Skeletal muscle satellite cell (primary cell): ENCODE measurements around the gene USP1. TPM values are rescaled to one million over a fixed set of nuclear protein-coding genes. Genes with fewer than 3 reads are reported as not detected.

Source experiments
- H3K27me3 ChIP-seq: 2 replicates; pipeline ENCODE4 v1.7.0; 2013; ENCODE audit warnings: low read length; ENCODE audit not compliant: control insufficient read depth, insufficient read depth
- H3K36me3 ChIP-seq: 2 replicates; pipeline ENCODE4 v1.7.0; 2013; ENCODE audit warnings: mild to moderate bottlenecking, control low read depth, low read length; ENCODE audit not compliant: insufficient read depth
- H3K4me1 ChIP-seq: 2 replicates; pipeline ENCODE4 v1.7.0; 2013; ENCODE audit warnings: low read length; ENCODE audit not compliant: control insufficient read depth, insufficient read depth
- H3K4me2 ChIP-seq: 2 replicates; pipeline ENCODE4 v1.7.0; 2013; ENCODE audit warnings: mild to moderate bottlenecking, low read length
- H3K4me3 ChIP-seq: 2 replicates; pipeline ENCODE4 v1.7.0; 2013; ENCODE audit warnings: low read length
- H3K9ac ChIP-seq: 2 replicates; pipeline ENCODE4 v1.7.0; 2013; ENCODE audit warnings: mild to moderate bottlenecking, low read depth, low read length, moderate library complexity
- H3K9me3 ChIP-seq: replicated peaks from 2 replicates; pipeline ENCODE4 v1.7.0; 2013; ENCODE audit warnings: mild to moderate bottlenecking, control low read depth, low read length
- total RNA-seq: library from RNA; depleted of rRNA; stranded (reverse); fragments of >200 nt; gene quantifications from 2 replicates; pipeline ENCODE4 v1.2.3, GENCODE V29; 2012; rRNA removed

USP1 gene
- 19.7 and 20.8 TPM in 2 replicates for total RNA-seq

- Histone ChIP-seq H3K4me1 (peaks cover 14% of the 10 kb centered on the region), H3K4me2 (peak within 1 kb of the TSS; percentile 94), H3K9ac (peak within 1 kb of the TSS; percentile 99), H3K9me3 (no peaks in the 10 kb centered on the region), H3K36me3 (peaks cover 2% of the 10 kb centered on the region), H3K27me3 (no peaks in the 10 kb centered on the region), H3K4me3 (peak within 1 kb of the TSS; percentile 90)
Measured at GRCh38 chr1:62436466-62437272, at the start of gene USP1. USP1 (plus strand) TSS chr1:62437049; CDS start chr1:62439868, 2,819 bp downstream.

DNA sequence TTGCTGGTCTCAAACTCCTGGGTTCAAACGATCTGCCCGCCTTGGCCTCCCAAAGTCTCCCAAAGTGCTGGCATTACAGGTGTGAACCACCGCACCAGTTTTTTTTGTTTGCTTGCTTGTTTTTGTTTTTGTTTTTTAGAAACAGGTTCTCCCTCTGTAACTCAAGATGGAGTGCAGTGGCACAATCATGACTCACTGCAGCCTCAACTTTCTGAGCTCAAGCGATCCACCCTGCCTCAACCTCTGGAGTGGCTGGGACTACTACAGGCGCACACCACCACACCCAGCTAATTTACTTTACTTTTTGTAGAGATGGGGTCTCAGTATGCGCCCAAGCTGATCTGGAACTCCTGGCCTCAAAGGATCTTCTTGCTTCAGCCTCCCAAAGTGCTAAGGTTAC, 47.3 kb upstream of the USP1 start:
- Histone ChIP-seq H3K4me1 (peaks cover 5% of the 10 kb centered on the region), H3K9me3 (no peaks in the 10 kb centered on the region), H3K36me3 (no peaks in the 10 kb centered on the region), H3K27me3 (peaks cover 9% of the 10 kb centered on the region), H3K9ac (no peak overlapping the region), H3K4me3 (no peak overlapping the region), H3K4me2 (no peak overlapping the region)

GRCh38 chr1:62390071-62390470, 46.8 kb upstream of the USP1 start:
- Histone ChIP-seq H3K9ac (no peak overlapping the region), H3K9me3 (no peaks in the 10 kb centered on the region), H3K36me3 (no peaks in the 10 kb centered on the region), H3K4me1 (peaks cover 1% of the 10 kb centered on the region), H3K27me3 (peaks cover 9% of the 10 kb centered on the region), H3K4me2 (no peak overlapping the region), H3K4me3 (no peak overlapping the region)

- Histone ChIP-seq H3K4me3 (no peak overlapping the region), H3K9me3 (no peaks in the 10 kb centered on the region), H3K4me1 (no peaks in the 10 kb centered on the region), H3K9ac (no peak overlapping the region), H3K4me2 (no peak overlapping the region), H3K36me3 (no peaks in the 10 kb centered on the region), H3K27me3 (peaks cover 12% of the 10 kb centered on the region)
Measured at GRCh38 chr1:62391369-62391971, 45.4 kb upstream of the USP1 start.

DNA sequence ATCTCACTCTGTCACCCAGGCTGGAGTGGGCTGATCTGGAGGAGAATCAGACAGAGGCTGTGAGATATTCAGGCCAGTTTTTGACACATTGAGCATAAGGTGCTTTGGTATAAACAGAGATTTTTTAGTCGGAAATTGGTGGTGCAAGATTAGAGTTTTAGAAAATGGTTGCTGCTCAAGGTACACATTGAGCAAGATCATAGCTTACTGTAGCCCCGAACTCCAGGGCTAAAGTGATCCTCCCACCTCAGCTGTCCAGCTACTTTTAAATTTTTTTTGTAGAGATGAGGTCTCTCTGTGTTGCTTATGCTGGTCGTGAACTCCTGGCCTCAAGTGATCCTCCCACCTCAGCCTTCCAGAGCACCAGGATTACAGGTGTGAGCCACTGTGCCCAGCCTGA, 43.9 kb upstream of the USP1 start:
- Histone ChIP-seq H3K27me3 (peaks cover 12% of the 10 kb centered on the region), H3K9me3 (no peaks in the 10 kb centered on the region), H3K4me2 (no peak overlapping the region), H3K4me3 (no peak overlapping the region), H3K9ac (no peak overlapping the region), H3K4me1 (no peaks in the 10 kb centered on the region), H3K36me3 (no peaks in the 10 kb centered on the region)

- no peak overlapping the region for H3K9ac ChIP-seq
- peaks cover 2% of the 10 kb centered on the region for H3K4me1 ChIP-seq
- no peaks in the 10 kb centered on the region for H3K9me3 ChIP-seq
Measured at GRCh38 chr1:62394646-62395045, 42.2 kb upstream of the USP1 start.

DNA sequence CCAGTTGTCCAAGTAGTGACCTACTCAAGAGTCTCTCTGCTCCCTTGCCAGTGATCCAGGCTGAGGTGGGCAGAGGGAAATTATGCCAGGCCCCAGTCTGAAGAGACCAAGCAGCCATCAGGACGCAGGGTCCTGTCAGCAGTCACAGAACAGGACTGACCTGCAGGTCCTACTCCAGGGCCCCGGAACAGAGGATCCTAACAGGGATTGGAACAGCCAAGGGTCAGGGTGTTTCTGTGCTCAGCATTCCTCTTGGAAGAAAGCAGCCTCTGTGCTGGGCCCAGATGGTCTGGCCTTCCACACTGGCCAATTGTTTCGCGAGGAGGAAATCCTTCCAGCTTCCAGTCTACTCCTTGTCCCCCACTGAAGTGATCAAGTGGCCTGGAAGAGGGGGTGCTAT, 41.6 kb upstream of the USP1 start:
- Histone ChIP-seq H3K36me3 (no peaks in the 10 kb centered on the region), H3K9me3 (no peaks in the 10 kb centered on the region), H3K4me1 (peaks cover 2% of the 10 kb centered on the region), H3K4me2 (no peak overlapping the region), H3K4me3 (no peak overlapping the region), H3K9ac (no peak overlapping the region), H3K27me3 (peaks cover 12% of the 10 kb centered on the region)

More at GRCh38 chr1:62394646-62395045, 42.2 kb upstream of the USP1 start:
- no peak overlapping the region for H3K4me2 ChIP-seq
- no peaks in the 10 kb centered on the region for H3K36me3 ChIP-seq
- H3K27me3 ChIP-seq: peaks cover 12% of the 10 kb centered on the region
- no peak overlapping the region for H3K4me3 ChIP-seq

DNA sequence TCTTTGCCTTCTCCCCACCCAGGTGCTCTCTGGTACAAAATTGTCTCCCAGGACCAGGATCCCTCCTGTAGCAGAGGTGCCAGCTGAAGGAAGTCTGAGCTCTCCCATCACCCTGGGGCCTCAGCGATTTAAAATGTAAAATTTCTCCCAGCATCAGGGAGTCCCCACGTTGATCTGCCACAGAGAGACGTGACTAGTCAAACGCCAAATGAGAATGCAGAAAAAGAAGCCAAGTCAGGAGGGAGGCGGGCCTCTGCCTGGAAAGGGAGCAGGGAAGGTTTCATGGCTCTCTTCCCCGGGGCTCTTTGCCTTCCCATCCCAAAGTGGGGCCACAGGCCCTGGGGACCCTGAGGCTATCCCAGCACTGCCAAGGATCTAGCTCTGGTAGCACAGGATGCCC, 40.0 kb upstream of the USP1 start:
- peaks cover 2% of the 10 kb centered on the region for H3K4me1 ChIP-seq
- no peaks in the 10 kb centered on the region for H3K36me3 ChIP-seq
- no peak overlapping the region for H3K4me3 ChIP-seq
- H3K4me2 ChIP-seq: no peak overlapping the region
- peaks cover 6% of the 10 kb centered on the region for H3K27me3 ChIP-seq
- H3K9me3 ChIP-seq: no peaks in the 10 kb centered on the region
- no peak overlapping the region for H3K9ac ChIP-seq

- H3K36me3 ChIP-seq: no peaks in the 10 kb centered on the region
- H3K27me3 ChIP-seq: peaks cover 3% of the 10 kb centered on the region
- no peaks in the 10 kb centered on the region for H3K9me3 ChIP-seq
- H3K9ac ChIP-seq: no peak overlapping the region
- H3K4me1 ChIP-seq: peaks cover 2% of the 10 kb centered on the region
- H3K4me2 ChIP-seq: no peak overlapping the region
- no peak overlapping the region for H3K4me3 ChIP-seq
Measured at GRCh38 chr1:62397301-62397700, 39.5 kb upstream of the USP1 start.

- Histone ChIP-seq H3K4me1 (peaks cover 2% of the 10 kb centered on the region), H3K36me3 (no peaks in the 10 kb centered on the region), H3K9ac (no peak overlapping the region), H3K9me3 (no peaks in the 10 kb centered on the region), H3K27me3 (peaks cover 3% of the 10 kb centered on the region), H3K4me3 (no peak overlapping the region), H3K4me2 (no peak overlapping the region)
Measured at GRCh38 chr1:62398377-62398776, 38.5 kb upstream of the USP1 start.

DNA sequence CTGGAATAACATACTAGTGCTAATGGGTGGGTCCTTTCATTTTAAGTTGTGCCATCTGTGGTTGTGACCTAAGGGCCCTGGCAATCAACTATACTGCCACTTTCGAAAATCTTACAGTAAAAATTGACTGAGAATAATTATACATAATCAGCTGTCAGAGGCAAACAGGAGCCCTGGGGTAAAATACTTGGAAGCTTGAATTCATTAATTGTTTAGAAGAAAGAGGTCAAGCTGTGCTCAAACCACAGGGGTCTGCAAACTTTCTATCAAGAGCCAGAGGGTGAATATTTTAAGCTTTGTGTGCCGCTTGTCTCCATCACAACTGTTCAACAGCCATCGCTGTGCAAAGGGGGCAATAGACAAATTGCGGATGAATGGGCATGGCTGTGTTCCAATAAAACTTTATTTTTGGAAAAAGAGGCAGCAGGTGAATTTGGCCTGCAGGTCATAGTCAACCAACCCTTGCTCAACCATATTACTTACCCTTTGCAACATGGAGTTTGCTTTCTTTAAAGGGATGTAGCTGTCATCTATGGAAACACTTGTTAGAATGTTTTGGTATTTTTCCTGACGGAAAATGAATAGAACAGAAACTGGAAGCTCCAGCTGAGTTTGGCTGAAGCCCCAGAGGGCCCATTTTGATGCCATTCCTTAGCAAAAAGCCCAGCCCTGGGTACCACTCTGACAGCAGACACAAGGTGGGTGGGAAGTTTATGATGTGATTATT, 35.7 kb upstream of the USP1 start:
- Histone ChIP-seq H3K4me3 (no peak overlapping the region), H3K27me3 (no peaks in the 10 kb centered on the region)

More for the DNA sequence above, 35.7 kb upstream of the USP1 start:
- H3K36me3 ChIP-seq: no peaks in the 10 kb centered on the region
- peaks cover 2% of the 10 kb centered on the region for H3K4me1 ChIP-seq
- H3K4me2 ChIP-seq: no peak overlapping the region
- H3K9me3 ChIP-seq: no peaks in the 10 kb centered on the region
- H3K9ac ChIP-seq: no peak overlapping the region
